Fibroblast of mammary gland (primary cell): ENCODE data around the gene NBR1.
"Not testable (repeated sequence)": the region's sequence is repeated elsewhere in the genome, so short reads cannot be mapped to it uniquely, and the experiment has no call there.

ENCODE experiments used
- DNase-seq: peaks from one replicate; pipeline ENCODE4 v3.0.0-alpha.2; 2010; ENCODE audit warnings: low read depth
- H3K4me3 ChIP-seq: 2 replicates; pipeline ENCODE4 v1.5.1; 2011; ENCODE audit warnings: low read depth, mild to moderate bottlenecking, low read length, moderate library complexity; ENCODE audit not compliant: control insufficient read depth

NBR1 gene

GRCh38 chr17:43239597-43239996 is 68.6 kb downstream of the NBR1 start:
- H3K4me3 ChIP-seq, DNase-seq: not testable (repeated sequence)

DNA sequence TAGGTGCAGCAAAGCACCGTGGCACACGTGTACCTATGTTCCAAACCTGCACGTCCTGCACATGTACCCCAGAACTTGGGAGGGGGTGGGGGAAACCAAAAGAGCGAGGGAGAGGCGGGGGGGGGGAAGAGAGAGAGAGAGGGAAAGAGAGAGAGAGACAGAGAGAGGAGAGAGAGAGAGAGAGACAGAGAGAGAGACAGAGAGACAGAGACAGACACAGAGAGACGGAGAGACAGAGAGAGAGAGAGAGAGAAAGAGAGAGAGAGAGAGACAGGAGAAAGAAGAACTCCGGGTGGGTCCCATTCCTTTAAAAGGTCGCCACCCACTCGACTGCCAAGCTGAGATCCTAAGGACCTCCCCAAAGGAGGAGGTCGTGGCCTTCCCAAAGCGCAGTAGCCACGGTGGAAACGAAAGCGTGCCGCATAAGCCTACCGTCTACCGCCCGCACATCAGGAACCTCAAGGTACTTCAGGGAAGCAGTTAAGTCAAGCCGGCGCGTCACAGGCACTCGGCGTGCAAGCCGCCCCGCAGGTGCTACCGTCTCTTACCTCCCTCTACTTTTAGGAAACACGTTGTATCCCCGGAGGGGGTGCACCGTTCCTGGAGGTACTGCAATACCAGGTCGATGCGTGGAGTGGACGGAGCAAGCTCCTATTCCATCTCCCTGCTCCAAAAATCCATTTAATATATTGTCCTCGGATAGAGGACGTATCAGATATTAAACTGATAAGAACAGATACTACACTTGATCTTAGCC is 69.8 kb downstream of the NBR1 start:
- DNase-seq, H3K4me3 ChIP-seq: not testable (repeated sequence)

GRCh38 chr17:43246456-43246855 is 75.4 kb downstream of the NBR1 start:
- not testable (repeated sequence) for H3K4me3 ChIP-seq, DNase-seq
